ENCODE results near the gene SPTSSA. TPM values are rescaled to one million over a fixed set of nuclear protein-coding genes. Genes with fewer than 3 reads are reported as not detected.
"Not testable (repeated sequence)": the region's sequence is repeated elsewhere in the genome, so short reads cannot be mapped to it uniquely, and the experiment has no call there.

The SPTSSA gene
- polyA plus RNA-seq, 6 donors from 2014 or later = 14.1 to 22.5 (median 16.4) TPM

- H3K9me3 Mint-ChIP-seq = peaks cover 0 to 21% (median 3%) of the 10 kb centered on the region in 7 donors
- no peaks in the 10 kb centered on the region for H3K36me3 Mint-ChIP-seq
- H3K27ac Mint-ChIP-seq = no peak overlapping the region
- peaks cover 12 to 17% (median 15%) of the 10 kb centered on the region in 3 donors for H3K27me3 Mint-ChIP-seq
- ATAC-seq (ENCODE audit: low read depth in 2 of 2) (no peak), DNase-seq (no peak)
- no peak overlapping the region for H3K4me3 Mint-ChIP-seq
- H3K4me1 Mint-ChIP-seq = no peaks in the 10 kb centered on the region
Observed at GRCh38 chr14:34398024-34398423, 64.0 kb downstream of the SPTSSA start.

- ATAC-seq (ENCODE audit: low read depth in 2 of 2) = no peak
- Mint-ChIP-seq H3K27ac (no peak overlapping the region), H3K36me3 (peaks cover 0 to 8% of the 10 kb centered on the region in 2 donors), H3K27me3 (peaks cover 7 to 30% (median 9%) of the 10 kb centered on the region in 3 donors), H3K4me1 (no peaks in the 10 kb centered on the region), H3K9me3 (peaks cover 2 to 33% (median 22%) of the 10 kb centered on the region in 7 donors), H3K4me3 (no peak overlapping the region)
- no peak for DNase-seq
Observed at GRCh38 chr14:34387974-34388516, 74.0 kb downstream of the SPTSSA start.

GRCh38 chr14:34386865-34387485 is 75.1 kb downstream of the SPTSSA start:
- no peak for ATAC-seq (ENCODE audit: low read depth in 2 of 2)
- Mint-ChIP-seq H3K27ac (no peak overlapping the region), H3K36me3 (peaks cover 0 to 8% of the 10 kb centered on the region in 2 donors), H3K27me3 (peaks cover 7 to 24% (median 9%) of the 10 kb centered on the region in 3 donors), H3K4me3 (no peak overlapping the region), H3K9me3 (peaks cover 2 to 42% (median 19%) of the 10 kb centered on the region in 7 donors), H3K4me1 (no peaks in the 10 kb centered on the region)
- DNase-seq = no peak

- Mint-ChIP-seq H3K9me3 (peaks cover 2 to 34% (median 16%) of the 10 kb centered on the region in 7 donors), H3K27me3 (peaks cover 6 to 24% (median 7%) of the 10 kb centered on the region in 3 donors)
- not testable (repeated sequence) for H3K36me3 Mint-ChIP-seq; H3K4me1 Mint-ChIP-seq; DNase-seq; ATAC-seq (ENCODE audit: low read depth in 2 of 2); H3K27ac Mint-ChIP-seq; H3K4me3 Mint-ChIP-seq
Observed at GRCh38 chr14:34385881-34386280, 76.2 kb downstream of the SPTSSA start.

GRCh38 chr14:34383839-34384238 is 78.2 kb downstream of the SPTSSA start:
- DNase-seq (no peak), ATAC-seq (ENCODE audit: low read depth in 2 of 2) (no peak)
- H3K9me3 Mint-ChIP-seq = peaks cover 0 to 14% (median 5%) of the 10 kb centered on the region in 7 donors
- H3K4me1 Mint-ChIP-seq = no peaks in the 10 kb centered on the region
- H3K36me3 Mint-ChIP-seq = no peaks in the 10 kb centered on the region
- H3K4me3 Mint-ChIP-seq = no peak overlapping the region
- H3K27me3 Mint-ChIP-seq = peaks cover 6 to 24% (median 7%) of the 10 kb centered on the region in 3 donors
- no peak overlapping the region for H3K27ac Mint-ChIP-seq

Other genes starting within 250 kb of the SPTSSA start
- gene EAPP, start 77.5 kb upstream of the SPTSSA start, polyA plus RNA-seq (ENCODE audit: low read depth in 6 of 6) = 100 to 1,000 TPM; 133 to 193 (median 139) TPM
- gene SNX6, start 167.9 kb upstream of the SPTSSA start, polyA plus RNA-seq (ENCODE audit: low read depth in 6 of 6) = 100 to 1,000 TPM in 5 of 6 donors, 10 to 100 TPM in 1; 89.3 to 127 (median 110) TPM

All from naive B cell (primary cell).